KMS-11 (cell line): ENCODE results near the gene DDX60.

Experiments used
- H2AFZ ChIP-seq: fragments of 200-600 bp; sonication (generic); 2 replicates; pipeline ENCODE4 v1.6.1; 2016; ENCODE audit warnings: antibody characterized with exemption, mixed run types, low read depth
- H3K27ac ChIP-seq: fragments of 200-600 bp; sonication (generic); 2 replicates; pipeline ENCODE4 v1.6.1; 2016; ENCODE audit warnings: mild to moderate bottlenecking, mixed run types
- H3K27me3 ChIP-seq: fragments of 200-600 bp; sonication (generic); 2 replicates; pipeline ENCODE4 v1.6.1; 2017; ENCODE audit warnings: mild to moderate bottlenecking, low read depth, mixed run types, moderate library complexity; ENCODE audit not compliant: insufficient read depth
- H3K36me3 ChIP-seq: fragments of 200-600 bp; sonication (generic); 2 replicates; pipeline ENCODE4 v1.6.1; 2017; ENCODE audit warnings: mild to moderate bottlenecking, mixed run types; ENCODE audit not compliant: insufficient read depth
- H3K4me1 ChIP-seq: fragments of 200-600 bp; sonication (generic); 2 replicates; pipeline ENCODE4 v1.6.1; 2016; ENCODE audit warnings: mild to moderate bottlenecking, low read depth, mixed run types; ENCODE audit not compliant: poor library complexity, severe bottlenecking
- H3K4me2 ChIP-seq: fragments of 200-600 bp; sonication (generic); 2 replicates; pipeline ENCODE4 v1.7.0; 2016; ENCODE audit warnings: mild to moderate bottlenecking, mixed run types
- H3K4me3 ChIP-seq: fragments of 200-600 bp; sonication (generic); IDR thresholded peaks from 2 replicates; pipeline ENCODE4 v1.6.1; 2017; ENCODE audit warnings: low read depth, low read length, mixed read lengths; ENCODE audit not compliant: insufficient read depth
- H3K79me2 ChIP-seq: fragments of 200-600 bp; sonication (generic); 2 replicates; pipeline ENCODE4 v1.6.1; 2016; ENCODE audit warnings: low read depth, mixed run types; ENCODE audit not compliant: insufficient read depth
- H3K9ac ChIP-seq: fragments of 200-600 bp; sonication (generic); 2 replicates; pipeline ENCODE4 v1.6.1; 2016; ENCODE audit warnings: mild to moderate bottlenecking, mixed run types
- H4K20me1 ChIP-seq: fragments of 200-600 bp; sonication (generic); 2 replicates; pipeline ENCODE4 v1.6.1; 2016; ENCODE audit warnings: mild to moderate bottlenecking, mixed run types; ENCODE audit not compliant: insufficient read depth
- TF ChIP-seq, protein P1 (sequence below): fragments of 200-600 bp; sonication (generic); conservative IDR thresholded peaks from 2 replicates; pipeline ENCODE4 v1.6.1; 2017; ENCODE audit warnings: low read depth, mild to moderate bottlenecking, antibody characterized with exemption, low read length, moderate library complexity, mixed read lengths

DDX60 gene

DNA sequence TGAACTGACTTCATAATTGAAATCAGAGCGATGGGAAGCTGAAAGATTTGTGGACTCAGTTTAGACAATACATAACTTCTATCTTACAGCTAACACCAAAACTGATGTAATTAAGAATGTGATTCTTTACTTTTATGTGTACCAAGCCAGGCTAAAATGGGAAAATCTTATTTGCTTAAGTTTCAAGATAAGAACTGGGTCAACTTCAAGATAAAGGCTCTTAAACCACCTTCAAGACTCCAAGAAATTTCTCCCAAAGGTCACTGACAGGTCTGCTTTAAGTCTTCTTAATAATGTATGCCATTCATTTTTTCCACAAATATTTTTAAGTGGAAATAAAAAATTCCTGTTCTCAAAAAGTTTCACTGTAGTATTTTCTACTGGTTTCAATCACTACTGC lies 55.5 kb downstream of the DDX60 start:
- Histone ChIP-seq H3K4me1 (no peaks in the 10 kb centered on the region), H3K9ac (no peak overlapping the region), H3K79me2 (no peaks in the 10 kb centered on the region), H3K4me3 (no peak overlapping the region), H3K27me3 (no peaks in the 10 kb centered on the region), H3K4me2 (no peak overlapping the region), H2AFZ (no peak overlapping the region), H3K36me3 (no peaks in the 10 kb centered on the region; the same call in 1 of the 2 replicates), H4K20me1 (no peaks in the 10 kb centered on the region), H3K27ac (no peak overlapping the region)
- TF ChIP-seq, protein P1, sequence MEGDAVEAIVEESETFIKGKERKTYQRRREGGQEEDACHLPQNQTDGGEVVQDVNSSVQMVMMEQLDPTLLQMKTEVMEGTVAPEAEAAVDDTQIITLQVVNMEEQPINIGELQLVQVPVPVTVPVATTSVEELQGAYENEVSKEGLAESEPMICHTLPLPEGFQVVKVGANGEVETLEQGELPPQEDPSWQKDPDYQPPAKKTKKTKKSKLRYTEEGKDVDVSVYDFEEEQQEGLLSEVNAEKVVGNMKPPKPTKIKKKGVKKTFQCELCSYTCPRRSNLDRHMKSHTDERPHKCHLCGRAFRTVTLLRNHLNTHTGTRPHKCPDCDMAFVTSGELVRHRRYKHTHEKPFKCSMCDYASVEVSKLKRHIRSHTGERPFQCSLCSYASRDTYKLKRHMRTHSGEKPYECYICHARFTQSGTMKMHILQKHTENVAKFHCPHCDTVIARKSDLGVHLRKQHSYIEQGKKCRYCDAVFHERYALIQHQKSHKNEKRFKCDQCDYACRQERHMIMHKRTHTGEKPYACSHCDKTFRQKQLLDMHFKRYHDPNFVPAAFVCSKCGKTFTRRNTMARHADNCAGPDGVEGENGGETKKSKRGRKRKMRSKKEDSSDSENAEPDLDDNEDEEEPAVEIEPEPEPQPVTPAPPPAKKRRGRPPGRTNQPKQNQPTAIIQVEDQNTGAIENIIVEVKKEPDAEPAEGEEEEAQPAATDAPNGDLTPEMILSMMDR, result no peak

DNA sequence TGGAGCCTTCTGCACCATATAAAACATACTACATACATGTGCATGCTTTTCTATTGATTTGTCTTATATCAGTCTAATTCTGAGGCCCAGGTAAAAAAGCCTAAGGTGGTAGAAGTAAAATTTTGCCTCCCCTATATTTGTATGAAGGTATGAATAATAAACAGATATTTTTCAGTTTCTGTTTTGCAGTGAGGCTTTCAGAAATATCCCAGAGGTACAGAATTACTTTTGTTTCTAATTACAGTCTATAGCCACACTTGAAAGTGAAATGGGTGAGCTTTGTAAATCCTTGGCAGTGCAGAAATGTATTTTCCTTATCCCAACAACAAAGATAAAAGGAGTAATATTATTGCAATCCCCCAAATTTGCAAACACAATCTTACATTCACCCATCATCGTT lies 59.5 kb downstream of the DDX60 start:
- Histone ChIP-seq H2AFZ (no peak overlapping the region), H3K4me2 (no peak overlapping the region), H4K20me1 (no peaks in the 10 kb centered on the region), H3K36me3 (no peaks in the 10 kb centered on the region), H3K27me3 (no peaks in the 10 kb centered on the region), H3K9ac (no peak overlapping the region), H3K27ac (no peak overlapping the region), H3K4me3 (no peak overlapping the region), H3K79me2 (no peaks in the 10 kb centered on the region), H3K4me1 (no peaks in the 10 kb centered on the region)
- TF ChIP-seq, protein P1, result no peak

DNA sequence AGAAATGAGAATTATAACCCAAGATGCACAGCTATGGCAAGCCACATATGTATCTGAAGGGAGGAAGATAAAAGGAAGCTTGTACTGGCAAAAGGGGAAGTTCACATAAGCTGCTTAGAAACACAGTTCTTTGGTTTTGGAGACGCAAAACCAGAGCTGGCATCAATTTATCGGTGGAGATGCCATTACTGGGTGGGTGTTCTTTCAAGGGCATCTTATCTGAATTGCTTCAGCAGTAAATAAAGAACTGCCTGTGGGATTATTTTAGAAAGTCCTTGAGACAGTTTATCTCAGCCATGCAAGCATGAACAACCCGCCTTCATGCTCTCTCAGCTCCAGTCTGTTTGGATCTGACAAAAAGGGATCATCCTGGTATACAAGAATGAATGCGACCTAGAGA lies 60.8 kb downstream of the DDX60 start:
- Histone ChIP-seq H3K79me2 (no peaks in the 10 kb centered on the region), H3K4me2 (no peak overlapping the region), H3K4me1 (no peaks in the 10 kb centered on the region), H3K9ac (no peak overlapping the region), H3K36me3 (no peaks in the 10 kb centered on the region), H4K20me1 (no peaks in the 10 kb centered on the region), H3K4me3 (no peak overlapping the region), H3K27me3 (no peaks in the 10 kb centered on the region), H2AFZ (no peak overlapping the region), H3K27ac (no peak overlapping the region)
- TF ChIP-seq, protein P1, result no peak

DNA sequence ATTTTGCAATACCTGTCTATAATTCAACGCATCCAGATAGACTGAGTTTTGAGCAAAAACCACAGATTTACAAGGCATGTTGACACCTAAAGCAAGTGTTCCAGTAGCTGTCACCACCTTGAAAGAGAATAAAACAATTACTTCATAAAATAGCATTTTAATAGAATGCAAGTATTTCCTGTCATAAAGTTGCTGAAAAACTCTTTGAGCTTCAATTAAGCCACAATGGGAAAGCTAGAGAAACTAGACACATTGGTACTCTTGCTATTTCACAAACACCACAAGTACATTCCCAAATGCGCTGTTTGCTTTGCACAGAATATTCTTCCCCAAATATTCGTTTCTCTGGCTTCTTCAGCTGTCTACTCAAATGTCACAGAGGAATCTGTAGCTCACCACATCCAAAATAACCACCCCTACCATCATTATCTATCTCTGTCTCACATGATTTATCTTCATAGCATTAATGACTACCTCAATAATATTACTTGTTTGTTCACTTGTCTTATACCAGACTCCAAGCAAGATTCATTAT lies 70.3 kb downstream of the DDX60 start:
- no peaks in the 10 kb centered on the region for H4K20me1 ChIP-seq
- no peak overlapping the region for H3K9ac ChIP-seq
- no peak overlapping the region for H3K4me3 ChIP-seq
- no peaks in the 10 kb centered on the region for H3K27me3 ChIP-seq
- TF ChIP-seq, protein P1, result no peak
- H3K36me3 ChIP-seq, result no peaks in the 10 kb centered on the region
- H3K4me1 ChIP-seq, result no peaks in the 10 kb centered on the region
- no peak overlapping the region for H3K27ac ChIP-seq
- no peak overlapping the region for H2AFZ ChIP-seq
- no peak overlapping the region for H3K4me2 ChIP-seq
- H3K79me2 ChIP-seq, result no peaks in the 10 kb centered on the region

DNA sequence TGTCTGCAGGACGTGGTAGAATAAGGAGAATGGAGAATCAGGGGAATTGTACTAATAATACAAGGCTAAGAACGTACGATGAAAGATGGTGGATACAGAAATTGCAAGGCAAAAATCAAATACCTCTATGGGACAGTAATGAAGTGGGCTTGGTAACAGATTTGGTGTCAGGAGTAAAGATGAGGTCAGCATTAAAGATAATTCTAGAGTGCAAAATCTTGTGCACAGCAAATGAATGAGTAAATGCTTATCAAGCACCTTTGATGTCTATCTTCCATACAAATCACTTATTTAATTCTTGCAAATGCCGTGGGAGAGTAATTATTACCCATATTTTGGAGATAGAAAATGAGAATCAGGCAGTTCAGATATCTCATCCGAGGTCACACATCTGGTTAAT lies 70.9 kb downstream of the DDX60 start:
- no peak overlapping the region for H3K4me2 ChIP-seq
- no peak overlapping the region for H3K9ac ChIP-seq
- H3K27ac ChIP-seq, result no peak overlapping the region
- H3K79me2 ChIP-seq, result no peaks in the 10 kb centered on the region
- H3K4me1 ChIP-seq, result no peaks in the 10 kb centered on the region
- no peaks in the 10 kb centered on the region for H3K27me3 ChIP-seq
- H3K36me3 ChIP-seq, result no peaks in the 10 kb centered on the region
- H3K4me3 ChIP-seq, result no peak overlapping the region
- H2AFZ ChIP-seq, result no peak overlapping the region
- TF ChIP-seq, protein P1, result no peak
- no peaks in the 10 kb centered on the region for H4K20me1 ChIP-seq
